Activated T-helper 9 cell treated with anti-CD3 and anti-CD28 coated beads, Interleukin-2, amount 50 U/mL, for 16 hours (primary cell): Measurements from ENCODE around the gene ANKRD28.

Experiments used
- DNase-seq: peaks from one replicate; pipeline ENCODE4 v3.0.0-alpha.2; 2020; ENCODE audit warnings: low read depth

The ANKRD28 gene

DNA sequence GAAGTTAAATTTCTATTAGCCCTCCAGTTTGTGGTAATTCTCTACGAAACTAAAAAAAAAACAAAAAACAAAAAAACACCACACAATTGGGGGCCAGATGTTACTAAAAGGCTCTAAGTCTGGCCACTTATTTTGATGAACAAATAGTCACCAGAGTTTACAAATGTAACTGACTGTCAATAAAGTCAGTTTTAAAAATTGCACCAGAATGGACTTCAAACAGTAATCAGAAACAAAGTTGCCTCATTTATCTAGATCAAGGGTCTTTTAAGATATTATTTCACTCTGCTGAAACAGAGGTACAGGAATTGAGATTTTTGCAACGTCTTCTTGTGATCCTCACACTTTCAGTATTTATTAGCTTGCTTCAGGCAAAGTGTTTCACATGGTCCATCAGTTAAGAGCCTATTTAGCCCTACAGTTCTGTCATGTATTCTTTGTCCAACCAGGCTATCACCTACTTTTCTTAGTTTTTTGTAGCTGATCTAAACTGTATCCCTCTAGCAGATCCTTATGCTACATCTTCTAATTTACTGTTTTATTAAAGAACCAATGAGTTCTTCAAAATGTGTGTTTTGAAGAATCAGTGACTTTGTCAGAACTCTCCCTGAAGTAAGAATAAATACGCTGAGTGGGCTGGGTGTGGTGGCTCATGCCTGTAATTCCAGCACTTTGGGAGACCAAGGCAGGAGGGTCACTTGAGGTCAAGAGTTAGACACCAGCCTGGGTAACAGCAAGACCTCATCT lies 74.7 kb downstream of the ANKRD28 start:
- no peak for DNase-seq

DNA sequence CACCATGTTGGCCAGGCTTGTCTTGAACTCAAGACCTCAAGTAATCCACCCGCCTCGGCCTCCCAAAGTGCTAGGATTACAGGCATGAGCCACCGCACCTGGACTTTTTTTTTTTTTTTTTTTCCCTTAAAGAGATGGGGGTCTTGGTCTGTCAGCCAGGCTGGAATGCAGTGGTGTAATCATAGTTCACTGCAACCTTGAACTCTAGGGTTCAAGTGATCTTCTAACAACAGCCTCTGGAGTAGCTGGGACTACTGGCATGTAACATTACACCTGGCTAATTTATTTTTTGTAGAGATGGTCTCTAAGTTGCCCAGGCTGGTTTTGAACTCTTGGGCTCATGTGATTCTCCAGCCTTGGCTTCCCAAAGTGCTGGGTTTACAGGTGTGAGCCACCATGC lies 81.6 kb downstream of the ANKRD28 start:
- DNase-seq = no peak

DNA sequence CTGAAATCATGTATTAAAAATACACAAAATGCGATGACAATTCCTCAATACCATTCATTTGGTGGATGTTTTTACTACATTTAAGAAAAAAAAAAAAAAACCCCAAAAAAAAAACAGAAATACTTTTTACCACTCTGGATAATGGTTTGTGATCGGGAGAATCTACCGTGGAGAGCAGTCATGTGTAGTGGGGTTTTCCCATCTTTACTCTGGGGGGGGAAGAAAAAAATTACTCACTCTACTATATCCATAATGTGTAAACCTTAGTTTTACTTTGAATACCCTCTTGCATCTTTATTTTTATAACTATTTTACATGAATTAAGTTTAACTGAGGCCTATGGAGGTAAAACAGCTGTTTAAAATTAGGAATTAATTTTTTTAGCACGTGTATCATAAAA lies 83.3 kb downstream of the ANKRD28 start:
- DNase-seq = no peak

DNA sequence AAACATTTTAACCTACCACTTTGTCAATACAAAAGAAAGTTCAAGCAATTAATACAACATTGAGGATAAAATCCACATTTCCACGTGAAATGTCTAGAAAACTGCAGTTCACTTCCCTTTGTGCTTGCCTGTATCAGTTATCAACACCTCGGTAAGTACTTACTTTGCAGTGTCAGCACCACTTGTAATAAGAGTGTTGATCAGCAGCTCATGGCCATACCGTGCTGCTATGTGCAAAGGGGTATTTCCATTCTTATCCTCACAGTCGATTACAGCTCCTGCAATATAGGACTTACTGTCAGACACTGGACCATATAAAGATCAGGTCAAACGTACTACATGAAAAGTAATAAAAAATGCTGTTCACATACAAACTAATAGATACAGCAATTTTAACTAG lies 84.4 kb downstream of the ANKRD28 start:
- DNase-seq = no peak

DNA sequence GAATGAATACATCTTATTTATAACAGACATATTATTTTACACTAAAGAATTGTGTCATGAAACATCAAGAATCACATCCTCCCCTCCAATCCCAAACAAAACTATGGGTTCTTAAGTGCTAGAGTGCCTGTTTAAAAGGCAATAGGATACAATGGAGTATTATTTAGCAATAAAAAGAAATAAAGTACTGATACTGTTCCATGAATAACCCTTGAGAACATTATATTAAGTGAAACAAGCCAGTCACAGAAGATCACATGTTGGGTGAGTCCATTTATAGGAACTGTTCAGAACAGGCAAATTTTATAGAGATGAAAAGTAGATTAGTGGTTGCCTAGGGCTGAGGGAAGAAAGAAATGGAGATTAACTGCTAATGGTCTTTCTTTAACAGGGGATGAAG lies 86.5 kb downstream of the ANKRD28 start:
- DNase-seq = no peak

DNA sequence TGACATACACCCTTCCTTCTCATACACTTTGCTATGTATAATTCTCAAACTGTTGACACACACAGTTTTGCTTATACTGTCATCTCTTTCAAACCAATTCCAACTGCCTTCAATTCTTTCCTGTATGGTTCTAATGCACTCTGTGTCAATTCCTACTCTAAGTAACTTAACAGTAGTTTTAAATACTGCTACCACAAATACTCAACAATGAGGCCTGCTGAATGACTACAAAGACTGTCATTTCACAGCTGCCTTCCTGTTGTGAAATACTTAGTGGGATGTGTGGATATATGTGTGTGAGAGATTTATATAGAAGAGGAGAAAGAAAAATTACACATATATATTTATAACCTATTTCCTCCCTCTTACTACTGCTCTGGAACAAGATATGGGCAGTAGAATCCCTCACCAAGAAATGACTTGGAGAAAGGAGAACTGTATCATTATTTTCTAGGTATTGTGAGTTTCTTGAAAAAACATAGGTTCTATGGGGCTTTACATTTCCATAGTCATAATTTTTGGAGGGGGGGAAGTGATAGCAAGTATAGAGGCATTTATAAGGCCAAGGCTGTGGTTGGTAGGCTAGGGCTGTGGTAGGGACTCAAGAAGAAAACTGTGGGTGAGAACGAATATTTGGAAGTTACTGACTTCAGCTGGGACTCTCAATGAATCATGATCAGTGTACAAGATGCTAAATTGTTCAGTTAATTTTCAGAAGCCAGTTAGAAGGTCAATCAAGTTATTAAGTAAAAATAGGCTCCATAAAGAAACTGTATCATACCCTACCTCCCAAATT lies 88.7 kb downstream of the ANKRD28 start:
- no peak for DNase-seq

DNA sequence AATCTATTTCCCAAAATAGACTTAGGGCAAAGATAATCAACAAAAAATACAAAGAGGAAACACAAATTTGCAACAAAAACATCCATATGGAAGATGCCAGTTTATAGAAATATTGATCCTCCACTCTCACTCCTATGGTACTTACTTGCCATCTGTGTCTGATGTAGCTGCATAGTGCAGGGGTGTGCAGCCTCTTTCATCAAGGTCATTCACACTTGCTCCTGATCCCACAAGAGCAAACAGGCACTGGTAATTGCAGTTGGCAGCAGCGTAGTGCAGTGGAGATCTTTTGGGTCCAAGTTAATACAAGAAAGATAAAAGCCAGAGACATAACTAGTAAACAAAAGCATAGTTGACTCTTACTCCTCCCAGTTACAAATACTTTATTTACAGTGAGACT lies 90.0 kb downstream of the ANKRD28 start:
- no peak for DNase-seq

DNA sequence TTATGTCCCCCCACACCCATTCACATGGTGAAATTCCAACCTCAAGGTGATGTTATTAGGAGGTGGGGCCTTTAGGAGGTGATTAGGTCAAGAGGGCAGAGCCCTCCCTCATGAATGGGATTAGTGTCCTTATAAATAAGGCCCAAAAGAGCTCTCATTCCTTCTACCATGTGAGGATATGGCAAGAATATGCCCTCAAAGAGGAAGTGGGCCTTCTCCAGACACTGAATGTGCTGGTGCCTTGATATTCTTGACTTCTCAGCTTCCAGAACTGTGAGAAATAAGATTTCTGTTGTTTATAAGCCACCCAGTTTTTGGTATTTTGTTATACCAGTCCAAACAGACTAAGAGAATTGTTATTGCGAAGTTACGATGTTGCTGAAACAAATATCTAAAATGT lies 94.4 kb downstream of the ANKRD28 start:
- no peak for DNase-seq

DNA sequence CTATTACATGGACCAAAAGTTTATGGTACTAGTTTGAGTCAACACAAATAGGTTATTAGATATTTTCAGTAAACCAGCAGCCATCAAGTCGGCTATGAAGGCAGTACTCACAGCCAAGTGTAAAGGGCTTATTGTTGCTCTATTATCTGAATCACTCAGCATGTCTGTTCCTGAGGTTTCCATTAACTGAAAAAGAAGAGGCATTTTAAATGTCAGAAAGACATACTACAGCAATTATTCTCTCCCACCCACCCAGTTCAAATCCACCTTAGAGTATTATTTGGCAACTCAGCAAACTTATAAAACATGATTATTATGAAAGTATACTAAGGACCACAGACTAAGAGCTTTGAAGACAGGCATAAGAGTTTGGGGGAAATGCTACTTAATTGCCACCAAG lies 103.2 kb downstream of the ANKRD28 start:
- DNase-seq = no peak

DNA sequence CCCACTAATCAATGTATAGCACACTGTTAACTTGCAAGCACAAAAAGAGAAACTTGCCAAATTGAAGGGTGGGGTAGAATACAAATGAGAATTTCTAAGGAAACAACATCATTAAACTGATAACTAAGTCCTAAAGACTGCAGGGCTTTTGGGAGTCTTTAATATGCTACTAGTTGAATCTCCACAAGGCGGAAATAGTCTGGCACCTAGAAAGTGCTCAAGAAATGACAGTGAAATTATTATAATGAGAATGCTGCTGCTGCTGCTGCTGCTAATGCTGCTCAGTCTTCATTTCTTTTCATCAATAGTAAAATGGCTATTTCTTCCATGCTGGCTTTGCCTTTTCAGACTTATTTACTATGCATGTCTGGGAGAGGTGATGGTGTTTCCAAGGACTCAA lies 104.4 kb downstream of the ANKRD28 start:
- DNase-seq = no peak

DNA sequence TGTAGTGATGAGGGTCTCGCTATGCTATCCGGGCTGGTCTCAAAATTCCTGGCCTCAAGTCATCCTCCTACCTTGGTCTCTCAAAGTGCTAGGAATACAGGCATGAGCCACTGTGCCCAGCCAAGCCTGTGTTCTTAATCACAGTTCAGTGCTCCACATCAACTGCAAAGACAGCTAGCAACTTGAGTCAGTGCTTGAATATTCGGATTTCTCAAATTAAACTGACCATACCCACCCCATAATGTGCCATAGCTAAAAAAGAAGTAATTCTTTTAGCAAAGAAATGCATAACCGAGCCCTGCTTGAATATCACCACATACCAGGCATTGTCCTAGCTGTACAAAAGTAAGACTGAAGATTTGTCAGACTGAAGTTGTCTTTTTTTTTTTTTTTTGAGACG lies 107.0 kb downstream of the ANKRD28 start:
- DNase-seq = no peak

DNA sequence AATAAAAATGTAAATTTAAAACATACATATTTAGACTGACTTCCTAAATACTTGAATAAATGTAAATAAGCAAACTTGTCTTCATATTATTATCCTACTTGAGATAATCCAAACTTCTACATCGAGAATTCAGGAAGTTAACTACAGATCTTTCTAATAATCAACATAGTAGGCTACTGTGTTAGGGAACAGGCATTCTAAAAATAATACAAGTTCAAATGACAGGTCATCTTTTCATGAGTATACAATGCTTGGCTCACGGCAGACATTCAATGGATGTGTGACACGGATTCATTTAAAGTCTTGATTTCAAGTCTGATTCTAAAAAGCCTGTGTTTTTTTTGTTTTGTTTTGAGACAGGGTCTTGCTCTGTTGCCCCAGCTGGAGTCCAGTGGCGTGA lies 107.5 kb downstream of the ANKRD28 start:
- no peak for DNase-seq

DNA sequence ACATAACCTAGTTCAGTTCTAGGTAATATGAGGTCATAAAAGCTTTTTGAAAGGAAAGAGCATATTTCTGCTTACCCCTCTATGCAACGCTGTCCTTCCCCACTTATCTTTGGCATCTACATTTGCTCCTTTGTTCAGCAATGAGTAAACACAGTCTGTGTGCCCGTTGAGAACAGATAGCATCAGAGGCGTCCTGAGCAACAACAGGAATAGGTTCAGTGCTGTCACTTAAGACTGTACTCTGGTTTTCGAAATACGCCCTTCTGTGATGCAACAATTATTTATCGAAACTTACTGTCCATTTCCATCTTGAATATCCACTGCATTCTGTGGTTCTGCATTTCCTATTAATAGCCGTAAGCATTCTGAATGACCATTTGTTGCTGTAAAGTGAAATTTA lies 111.9 kb downstream of the ANKRD28 start:
- DNase-seq = no peak

DNA sequence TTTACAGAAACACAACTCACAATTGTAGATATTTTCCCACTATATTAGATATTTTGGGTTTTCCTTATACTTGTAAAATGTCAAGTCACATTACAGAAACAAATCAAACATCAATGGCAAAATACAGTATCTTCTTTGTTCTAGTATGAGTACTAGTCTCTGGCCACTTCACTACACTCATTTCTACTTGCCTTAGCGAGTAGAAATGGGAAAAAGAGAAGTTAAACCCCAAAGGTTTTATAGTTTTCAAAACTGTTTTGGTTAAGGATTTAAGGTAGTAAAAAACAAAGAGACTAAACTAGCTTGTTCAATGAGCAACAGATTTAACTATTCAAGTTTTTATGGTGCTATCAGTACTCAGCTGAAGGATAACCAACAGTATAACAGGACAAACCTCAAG lies 114.5 kb downstream of the ANKRD28 start:
- no peak for DNase-seq

DNA sequence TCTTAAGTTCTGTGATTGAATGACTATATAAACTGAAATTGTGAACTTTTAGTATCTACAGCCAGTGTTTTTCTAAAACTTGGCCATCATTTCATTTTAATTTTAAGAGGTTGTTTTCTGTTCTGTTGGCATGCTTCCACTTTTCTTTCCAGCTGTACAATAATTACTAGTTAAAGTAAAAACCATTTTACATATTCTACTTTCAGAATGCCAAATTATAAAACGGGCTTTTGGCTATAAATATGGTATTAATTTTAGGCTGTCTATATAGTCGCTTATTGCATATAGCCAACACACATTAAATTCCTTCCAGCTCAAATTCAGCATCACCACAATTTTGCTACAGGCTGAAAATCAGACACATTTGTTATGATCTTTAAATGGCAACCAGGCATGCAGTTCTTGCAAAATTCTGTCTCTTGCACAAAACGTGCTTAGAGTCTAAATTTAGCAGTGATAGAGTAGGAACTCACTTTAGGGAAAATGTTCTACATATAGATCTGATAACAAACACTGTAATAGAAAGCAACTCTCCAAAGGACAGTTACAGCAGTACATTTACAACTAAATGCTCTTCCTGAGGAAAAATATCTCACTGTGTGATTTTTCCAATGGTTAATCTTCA lies 115.1 kb downstream of the ANKRD28 start:
- no peak for DNase-seq

DNA sequence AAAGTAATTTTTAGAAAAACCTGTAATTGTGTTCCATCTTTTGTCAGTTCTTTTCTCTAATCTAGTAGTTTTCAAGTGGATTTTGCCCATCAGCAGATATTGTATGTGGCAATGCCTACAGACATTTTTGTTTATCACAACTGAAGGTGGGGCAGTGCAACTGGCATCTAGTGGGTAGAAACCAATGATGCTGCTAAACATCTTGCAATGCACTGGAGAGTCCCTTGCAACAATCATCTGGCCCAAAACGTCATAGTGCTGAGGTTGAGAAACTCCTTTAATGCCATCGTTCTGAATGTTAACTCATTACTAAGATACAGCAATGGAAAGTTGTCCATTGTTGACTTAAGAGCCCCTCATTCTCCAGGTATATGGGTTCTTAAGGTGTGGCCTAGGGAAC lies 116.1 kb downstream of the ANKRD28 start:
- DNase-seq = no peak

DNA sequence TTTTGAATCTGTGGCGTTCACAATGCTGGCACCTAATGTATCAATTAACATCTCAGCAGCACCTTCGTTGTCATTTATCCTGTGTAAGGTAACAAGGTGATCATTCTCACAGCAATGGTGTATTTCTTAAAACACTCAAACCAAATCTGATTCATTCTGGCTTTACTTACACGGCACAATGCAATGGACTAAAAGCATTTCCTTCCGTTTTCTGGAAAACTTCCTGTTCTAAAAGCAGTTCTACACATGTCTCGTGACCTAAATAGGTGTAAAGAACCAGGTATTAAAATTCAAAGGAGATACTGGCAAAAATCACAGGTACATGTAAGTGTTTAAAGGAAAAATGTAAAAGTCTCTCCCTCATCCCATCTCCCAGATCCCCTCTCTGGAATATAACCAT lies 118.5 kb downstream of the ANKRD28 start:
- no peak for DNase-seq

DNA sequence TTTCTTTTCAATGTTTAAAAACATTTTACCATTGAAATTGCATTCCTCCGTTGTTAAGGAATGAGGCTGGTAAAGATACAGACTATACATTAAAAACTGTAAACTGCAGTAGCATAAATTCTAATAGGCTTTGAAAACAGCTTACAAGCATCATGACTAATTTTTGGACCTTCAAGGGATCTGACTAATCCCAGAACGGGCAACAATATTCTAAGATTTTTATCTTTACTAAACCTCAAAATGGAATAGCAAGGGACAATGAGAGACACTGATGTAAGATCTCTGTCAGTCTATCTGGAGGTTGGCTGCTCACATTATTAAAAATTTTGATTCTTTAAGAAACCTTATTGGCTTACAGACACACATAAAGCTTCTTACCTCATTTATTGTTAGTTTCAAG lies 121.5 kb downstream of the ANKRD28 start:
- no peak for DNase-seq

DNA sequence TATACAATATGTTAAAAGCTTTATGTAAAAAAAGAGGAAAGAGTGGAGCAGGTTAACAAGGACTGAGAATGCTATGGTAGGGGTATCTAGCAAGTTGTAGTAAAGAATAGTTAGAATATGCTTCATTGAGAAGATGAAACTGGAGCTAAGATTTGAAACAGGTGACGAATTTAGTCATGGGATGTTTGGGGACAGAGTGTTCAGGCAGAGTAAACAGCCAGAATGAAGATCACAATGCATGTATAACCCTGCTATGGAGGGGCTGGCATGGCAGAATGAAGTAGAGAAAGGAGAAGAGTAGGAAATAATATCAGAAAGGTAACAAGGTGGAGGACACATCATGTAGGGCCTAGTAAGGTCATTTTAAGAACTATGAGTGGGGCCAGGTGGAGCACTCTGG lies 124.2 kb downstream of the ANKRD28 start:
- DNase-seq = no peak

DNA sequence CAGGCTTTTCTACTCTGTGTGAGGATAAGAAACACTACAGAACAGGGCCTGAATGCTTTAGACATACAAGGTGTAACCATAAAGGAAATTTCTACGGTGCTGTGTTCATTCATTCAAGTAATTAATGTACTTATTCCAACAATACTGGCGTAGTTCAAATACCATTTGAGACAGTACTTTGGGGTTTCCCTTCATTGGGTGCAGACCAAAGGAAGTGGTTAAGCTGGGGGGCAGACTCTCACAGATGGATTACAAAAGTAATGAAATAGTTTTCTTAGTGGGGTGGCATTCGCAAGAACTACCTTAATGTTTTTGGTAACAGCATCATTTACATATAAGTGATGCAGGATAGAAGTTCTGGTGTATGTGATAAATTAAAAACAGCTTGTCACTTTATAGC lies 130.3 kb downstream of the ANKRD28 start:
- DNase-seq = no peak

DNA sequence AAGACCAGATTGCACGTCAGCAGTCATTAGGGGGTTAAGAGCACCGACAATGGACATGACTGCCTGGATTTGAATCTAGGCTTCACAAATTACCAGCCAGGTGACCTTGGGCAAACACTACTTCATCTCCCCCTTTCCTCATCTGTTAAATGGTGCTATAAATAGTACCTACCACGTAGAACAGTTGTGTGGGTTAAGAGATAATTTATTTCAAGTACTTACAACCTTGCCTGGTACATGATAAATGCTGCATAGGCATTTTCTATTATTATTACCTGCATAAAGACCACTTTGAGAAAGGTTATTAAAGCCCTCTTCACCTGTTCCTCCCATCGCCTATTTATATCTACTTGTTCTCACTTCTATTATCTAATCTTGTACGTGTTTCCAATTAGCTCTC lies 131.5 kb downstream of the ANKRD28 start:
- DNase-seq = no peak

DNA sequence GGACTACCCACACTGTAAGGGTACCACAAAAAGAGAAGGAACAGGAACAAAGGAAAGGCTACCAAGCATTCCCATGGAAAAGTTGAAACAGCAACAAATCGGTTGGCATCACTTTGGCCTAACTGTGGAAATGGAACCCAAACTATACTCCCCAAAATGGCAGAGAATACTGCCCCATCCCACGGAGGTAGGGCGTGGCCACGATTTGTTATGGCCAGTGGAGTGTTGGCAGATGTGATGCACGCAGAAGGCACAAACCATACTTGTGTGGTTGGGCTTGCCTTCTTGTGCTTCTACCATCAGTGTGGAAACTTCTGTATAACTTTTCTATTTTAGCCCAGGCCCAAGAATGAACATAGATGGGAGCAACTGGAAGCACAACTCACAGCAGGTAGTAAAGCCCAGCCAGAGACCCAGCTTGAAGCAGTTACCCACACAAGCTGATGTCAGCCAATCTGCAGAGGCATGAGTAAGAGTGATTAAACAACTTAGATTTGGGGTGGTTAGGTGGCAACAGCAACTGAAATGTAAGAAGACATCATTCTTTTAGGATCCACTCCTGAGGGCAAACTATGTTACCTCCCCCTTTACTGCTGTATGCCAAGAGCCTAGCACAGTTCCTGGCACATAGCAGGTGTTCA lies 132.1 kb downstream of the ANKRD28 start:
- no peak for DNase-seq

DNA sequence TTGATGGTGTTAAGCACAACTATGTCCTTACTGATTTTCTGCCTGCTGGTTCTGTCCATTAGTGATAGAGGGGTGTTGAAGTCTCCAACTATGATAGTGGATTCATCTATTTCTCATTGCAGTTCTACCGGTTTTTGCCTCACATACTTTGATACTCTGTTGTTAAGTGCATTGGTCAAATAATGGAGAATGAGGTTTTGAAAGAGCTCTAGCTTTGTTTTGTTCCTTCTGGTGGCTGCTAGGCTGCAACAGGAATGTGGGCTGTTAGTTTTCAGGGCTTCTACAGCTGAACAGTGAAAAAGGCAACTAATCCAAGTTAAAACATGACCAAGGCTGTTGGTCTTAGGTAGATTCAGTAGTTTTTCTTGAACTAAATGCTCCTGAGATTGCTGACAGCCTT lies 133.6 kb downstream of the ANKRD28 start:
- DNase-seq = no peak
